NCI-H1417 (cell line): ENCODE measurements around the gene SUMF1.

ENCODE experiments used
- DNase-seq, 3 experiments: peaks; one replicate each; lab custom pipeline; 2025; lab: John Stamatoyannopoulos, UW

SUMF1 gene

GRCh38 chr3:4497005-4497692, 30.1 kb upstream of the SUMF1 start:
- no peak for DNase-seq

GRCh38 chr3:4496087-4496452, 29.0 kb upstream of the SUMF1 start:
- no peak for DNase-seq

- no peak for DNase-seq
Observed at GRCh38 chr3:4495294-4496086, 28.4 kb upstream of the SUMF1 start.

- no peak for DNase-seq
Observed at GRCh38 chr3:4494895-4495264, 27.8 kb upstream of the SUMF1 start.

GRCh38 chr3:4493941-4494894, 27.1 kb upstream of the SUMF1 start:
- peak in 2 of 3 experiments; percentile 20 for DNase-seq

- DNase-seq = peak; percentile 88 to 96 (median 89)
Observed at GRCh38 chr3:4493014-4493940, 26.2 kb upstream of the SUMF1 start, which contains the start of gene ITPR1. Gene ITPR1 (plus strand): TSS chr3:4493348. CDS start chr3:4516492, 23,144 bp downstream.

GRCh38 chr3:4492208-4493013, 25.3 kb upstream of the SUMF1 start:
- peak; percentile 55 to 78 (median 68) for DNase-seq

- no peak for DNase-seq
Observed at GRCh38 chr3:4491855-4492207, 24.8 kb upstream of the SUMF1 start.

GRCh38 chr3:4478261-4478660, 11.2 kb upstream of the SUMF1 start:
- no peak for DNase-seq

- no peak for DNase-seq
Observed at GRCh38 chr3:4476496-4476895, 9.4 kb upstream of the SUMF1 start.

- no peak for DNase-seq
Observed at GRCh38 chr3:4475804-4476203, 8.7 kb upstream of the SUMF1 start.

- DNase-seq = no peak
Observed at GRCh38 chr3:4474683-4475490, 7.8 kb upstream of the SUMF1 start.

- DNase-seq = no peak
Observed at GRCh38 chr3:4472766-4473165, 5.7 kb upstream of the SUMF1 start.

- no peak for DNase-seq
Observed at GRCh38 chr3:4472312-4472711, 5.2 kb upstream of the SUMF1 start.

GRCh38 chr3:4471907-4472306, 4.8 kb upstream of the SUMF1 start:
- no peak for DNase-seq

- DNase-seq = no peak
Observed at GRCh38 chr3:4467522-4467867, 426 bp upstream of the SUMF1 start.

- DNase-seq = no peak
Observed at GRCh38 chr3:4464576-4464975, 2.5 kb downstream of the SUMF1 start.

- DNase-seq = no peak
Observed at GRCh38 chr3:4462369-4463040, 4.6 kb downstream of the SUMF1 start.

GRCh38 chr3:4461468-4462090, 5.5 kb downstream of the SUMF1 start:
- DNase-seq = no peak
